Measurements from ENCODE around the gene EVI5.

The EVI5 gene

DNA sequence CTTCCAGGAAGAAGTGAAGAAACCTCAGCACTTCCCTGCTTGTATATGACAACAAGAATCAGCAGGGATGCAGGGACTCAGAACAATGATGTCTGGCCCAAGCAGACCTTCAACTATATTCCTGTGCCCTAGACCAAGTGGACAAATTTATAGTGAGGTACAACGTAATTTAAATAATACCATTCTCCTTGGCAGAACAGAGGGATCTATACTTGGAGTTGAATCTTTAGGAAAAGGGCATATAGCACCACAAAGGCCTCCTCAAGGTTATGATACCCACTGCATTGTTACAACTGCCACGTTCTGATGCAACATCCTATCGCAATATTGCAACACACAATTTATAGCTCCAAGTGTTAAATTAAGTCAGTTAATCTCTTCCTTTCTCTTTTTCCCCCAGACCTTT lies 269.1 kb downstream of the EVI5 start:
- TF ChIP-seq, protein P1, sequence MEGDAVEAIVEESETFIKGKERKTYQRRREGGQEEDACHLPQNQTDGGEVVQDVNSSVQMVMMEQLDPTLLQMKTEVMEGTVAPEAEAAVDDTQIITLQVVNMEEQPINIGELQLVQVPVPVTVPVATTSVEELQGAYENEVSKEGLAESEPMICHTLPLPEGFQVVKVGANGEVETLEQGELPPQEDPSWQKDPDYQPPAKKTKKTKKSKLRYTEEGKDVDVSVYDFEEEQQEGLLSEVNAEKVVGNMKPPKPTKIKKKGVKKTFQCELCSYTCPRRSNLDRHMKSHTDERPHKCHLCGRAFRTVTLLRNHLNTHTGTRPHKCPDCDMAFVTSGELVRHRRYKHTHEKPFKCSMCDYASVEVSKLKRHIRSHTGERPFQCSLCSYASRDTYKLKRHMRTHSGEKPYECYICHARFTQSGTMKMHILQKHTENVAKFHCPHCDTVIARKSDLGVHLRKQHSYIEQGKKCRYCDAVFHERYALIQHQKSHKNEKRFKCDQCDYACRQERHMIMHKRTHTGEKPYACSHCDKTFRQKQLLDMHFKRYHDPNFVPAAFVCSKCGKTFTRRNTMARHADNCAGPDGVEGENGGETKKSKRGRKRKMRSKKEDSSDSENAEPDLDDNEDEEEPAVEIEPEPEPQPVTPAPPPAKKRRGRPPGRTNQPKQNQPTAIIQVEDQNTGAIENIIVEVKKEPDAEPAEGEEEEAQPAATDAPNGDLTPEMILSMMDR (IDR thresholded peaks at IDR 0.05; ENCODE audit: low read depth, low read length): no peak
- TF ChIP-seq EZH2phosphoT487 (IDR thresholded peaks at IDR 0.05; ENCODE audit: low read depth): no peak
- no peaks in the 10 kb centered on the region for H3K4me1 ChIP-seq (ENCODE audit: low read length)
- no peak overlapping the region for H2AFZ ChIP-seq (ENCODE audit: low read depth, low read length)
- H3K9ac ChIP-seq (ENCODE audit: low read length): no peak overlapping the region
- no peaks in the 10 kb centered on the region for H4K20me1 ChIP-seq (ENCODE audit: insufficient read depth, low read length)
- H3K27ac ChIP-seq (ENCODE audit: low read length): no peak overlapping the region
- no peaks in the 10 kb centered on the region for H3K36me3 ChIP-seq (replicated peaks; ENCODE audit: low read depth, low read length)
- no peaks in the 10 kb centered on the region for H3K27me3 ChIP-seq (ENCODE audit: low read depth, low read length)
- H3K4me2 ChIP-seq (ENCODE audit: low read length): no peak overlapping the region
- no peak overlapping the region for H3K4me3 ChIP-seq (ENCODE audit: low read length)
- H3K79me2 ChIP-seq (ENCODE audit: low read length): no peaks in the 10 kb centered on the region
- no peaks in the 10 kb centered on the region for H3K9me3 ChIP-seq (ENCODE audit: insufficient read depth, low read length)

GRCh38 chr1:92511541-92511940 lies 273.4 kb downstream of the EVI5 start:
- Histone ChIP-seq H4K20me1 (ENCODE audit: insufficient read depth, low read length) (no peaks in the 10 kb centered on the region), H3K9ac (ENCODE audit: low read length) (no peak overlapping the region), H3K27me3 (ENCODE audit: low read depth, low read length) (no peaks in the 10 kb centered on the region), H3K27ac (ENCODE audit: low read length) (no peak overlapping the region), H3K4me2 (ENCODE audit: low read length) (no peak overlapping the region), H3K4me3 (ENCODE audit: low read length) (no peak overlapping the region), H3K4me1 (ENCODE audit: low read length) (0 out of 2 replicates have a peak, but pooled peaks cover 5% of the 10 kb centered on the region), H2AFZ (ENCODE audit: low read depth, low read length) (no peak overlapping the region), H3K79me2 (ENCODE audit: low read length) (no peaks in the 10 kb centered on the region), H3K36me3 (replicated peaks; ENCODE audit: low read depth, low read length) (no peaks in the 10 kb centered on the region), H3K9me3 (ENCODE audit: insufficient read depth, low read length) (no peaks in the 10 kb centered on the region)
- TF ChIP-seq EZH2phosphoT487 (IDR thresholded peaks at IDR 0.05; ENCODE audit: low read depth): no peak
- TF ChIP-seq, protein P1 (IDR thresholded peaks at IDR 0.05; ENCODE audit: low read depth, low read length): no peak

- Histone ChIP-seq H2AFZ (ENCODE audit: low read depth, low read length) (no peak overlapping the region), H3K36me3 (replicated peaks; ENCODE audit: low read depth, low read length) (no peaks in the 10 kb centered on the region), H3K9me3 (ENCODE audit: insufficient read depth, low read length) (no peaks in the 10 kb centered on the region), H4K20me1 (ENCODE audit: insufficient read depth, low read length) (no peaks in the 10 kb centered on the region), H3K27me3 (ENCODE audit: low read depth, low read length) (no peaks in the 10 kb centered on the region), H3K9ac (ENCODE audit: low read length) (no peak overlapping the region), H3K4me2 (ENCODE audit: low read length) (no peak overlapping the region), H3K4me3 (ENCODE audit: low read length) (no peak overlapping the region), H3K4me1 (ENCODE audit: low read length) (0 out of 2 replicates have a peak, but pooled peaks cover 5% of the 10 kb centered on the region), H3K27ac (ENCODE audit: low read length) (no peak overlapping the region), H3K79me2 (ENCODE audit: low read length) (no peaks in the 10 kb centered on the region)
- TF ChIP-seq, protein P1 (IDR thresholded peaks at IDR 0.05; ENCODE audit: low read depth, low read length): no peak
- TF ChIP-seq EZH2phosphoT487 (IDR thresholded peaks at IDR 0.05; ENCODE audit: low read depth): no peak
Observed at GRCh38 chr1:92509619-92510018, 275.3 kb downstream of the EVI5 start.

GRCh38 chr1:92505015-92505692 lies 279.8 kb downstream of the EVI5 start:
- no peak overlapping the region for H2AFZ ChIP-seq (ENCODE audit: low read depth, low read length)
- TF ChIP-seq EZH2phosphoT487 (IDR thresholded peaks at IDR 0.05; ENCODE audit: low read depth): no peak
- TF ChIP-seq, protein P1 (IDR thresholded peaks at IDR 0.05; ENCODE audit: low read depth, low read length): no peak
- no peak overlapping the region for H3K4me2 ChIP-seq (ENCODE audit: low read length)
- no peak overlapping the region for H3K27ac ChIP-seq (ENCODE audit: low read length)
- H3K9ac ChIP-seq (ENCODE audit: low read length): no peak overlapping the region
- no peaks in the 10 kb centered on the region for H3K36me3 ChIP-seq (replicated peaks; ENCODE audit: low read depth, low read length)
- H3K4me3 ChIP-seq (ENCODE audit: low read length): no peak overlapping the region
- no peaks in the 10 kb centered on the region for H3K9me3 ChIP-seq (ENCODE audit: insufficient read depth, low read length)
- H4K20me1 ChIP-seq (ENCODE audit: insufficient read depth, low read length): no peaks in the 10 kb centered on the region
- no peaks in the 10 kb centered on the region for H3K79me2 ChIP-seq (ENCODE audit: low read length)
- H3K4me1 ChIP-seq (ENCODE audit: low read length): peaks cover 12% of the 10 kb centered on the region; the same call in 1 of the 2 replicates
- no peaks in the 10 kb centered on the region for H3K27me3 ChIP-seq (ENCODE audit: low read depth, low read length)

Data from OCI-LY3 (cell line).